OCI-LY1 (cell line): Measurements from ENCODE around the gene ARV1.

Source experiments
- H2AFZ ChIP-seq: fragments of 200-600 bp; sonication (generic), shearing (Covaris generic); 2 replicates; pipeline ENCODE4 v1.6.0; 2014; ENCODE audit warnings: antibody characterized with exemption, mild to moderate bottlenecking, low read length
- H3F3A ChIP-seq: fragments of 200-600 bp; sonication (generic), shearing (Covaris generic); 2 replicates; pipeline ENCODE4 v1.6.0; 2014; ENCODE audit warnings: mild to moderate bottlenecking, antibody characterized with exemption, low read length, moderate library complexity; ENCODE audit not compliant: insufficient read depth
- H3K27ac ChIP-seq: fragments of 200-600 bp; sonication (generic); 2 replicates; pipeline ENCODE4 v1.5.1; 2014; ENCODE audit warnings: low read length, mixed run types, mild to moderate bottlenecking, low read depth; ENCODE audit not compliant: poor library complexity, severe bottlenecking
- H3K27me3 ChIP-seq: fragments of 200-600 bp; sonication (generic); 2 replicates; pipeline ENCODE4 v1.6.0; 2014; ENCODE audit warnings: antibody characterized with exemption, mild to moderate bottlenecking, low read length, moderate library complexity; ENCODE audit not compliant: insufficient read depth
- H3K36me3 ChIP-seq: fragments of 200-600 bp; sonication (generic); 2 replicates; pipeline ENCODE4 v1.6.1; 2014; ENCODE audit warnings: mild to moderate bottlenecking, antibody characterized with exemption, low read length, moderate library complexity, mixed read lengths; ENCODE audit not compliant: insufficient read depth
- H3K4me1 ChIP-seq: fragments of 200-600 bp; sonication (generic); 2 replicates; pipeline ENCODE4 v1.5.1; 2014; ENCODE audit warnings: mild to moderate bottlenecking, low read length, moderate library complexity; ENCODE audit not compliant: insufficient read depth, severe bottlenecking
- H3K4me2 ChIP-seq: fragments of 200-600 bp; sonication (generic), shearing (Covaris generic); 2 replicates; pipeline ENCODE4 v1.6.1; 2014; ENCODE audit warnings: low read length
- H3K4me3 ChIP-seq: fragments of 200-600 bp; sonication (generic); 2 replicates; pipeline ENCODE4 v1.5.1; 2014; ENCODE audit warnings: low read length, low read depth, mild to moderate bottlenecking, mixed read lengths; ENCODE audit not compliant: poor library complexity, severe bottlenecking
- H3K79me2 ChIP-seq: fragments of 200-600 bp; shearing (Covaris generic); 2 replicates; pipeline ENCODE4 v1.6.1; 2016; ENCODE audit warnings: mixed run types, low read length, mixed read lengths; ENCODE audit not compliant: insufficient read depth
- H3K9ac ChIP-seq: fragments of 200-600 bp; sonication (generic), shearing (Covaris generic); 2 replicates; pipeline ENCODE4 v1.6.1; 2014; ENCODE audit warnings: mild to moderate bottlenecking, low read length, mixed read lengths
- H3K9me2 ChIP-seq: fragments of 200-600 bp; sonication (generic), shearing (Covaris generic); 2 replicates; pipeline ENCODE4 v1.6.1; 2014; ENCODE audit warnings: low read depth, mild to moderate bottlenecking, low read length, mixed read lengths
- H3K9me3 ChIP-seq: fragments of 200-600 bp; shearing (Covaris generic); 2 replicates; pipeline ENCODE4 v1.6.1; 2014; ENCODE audit warnings: low read length, mixed read lengths
- H4K20me1 ChIP-seq: fragments of 200-600 bp; sonication (generic), shearing (Covaris generic); 2 replicates; pipeline ENCODE4 v1.6.0; 2016; ENCODE audit warnings: mild to moderate bottlenecking, low read length; ENCODE audit not compliant: insufficient read depth
- CTCF ChIP-seq: fragments of 200-600 bp; sonication (generic), shearing (Covaris generic); IDR thresholded peaks from 2 replicates; pipeline ENCODE4 v1.5.1; 2017; ENCODE audit warnings: mild to moderate bottlenecking, antibody characterized with exemption, low read length, moderate library complexity, mixed read lengths
- EZH2 ChIP-seq: fragments of 200-600 bp; sonication (generic), shearing (Covaris generic); IDR thresholded peaks from 2 replicates; pipeline ENCODE4 v1.8.0; 2017; ENCODE audit warnings: borderline replicate concordance, mixed run types, mild to moderate bottlenecking, antibody characterized with exemption, low read length, moderate library complexity, mixed read lengths

The ARV1 gene

GRCh38 chr1:231049121-231049979, 70.5 kb downstream of the ARV1 start:
- Histone ChIP-seq H3K4me2 (no peak overlapping the region), H3K27me3 (no peaks in the 10 kb centered on the region), H3K9me2 (no peaks in the 10 kb centered on the region), H3K79me2 (no peaks in the 10 kb centered on the region), H4K20me1 (no peaks in the 10 kb centered on the region), H3F3A (no peaks in the 10 kb centered on the region), H3K27ac (no peak overlapping the region), H3K9ac (no peak overlapping the region), H3K4me1 (no peaks in the 10 kb centered on the region), H3K9me3 (no peaks in the 10 kb centered on the region), H3K36me3 (no peaks in the 10 kb centered on the region), H3K4me3 (no peak overlapping the region), H2AFZ (no peak overlapping the region)
- TF ChIP-seq CTCF (no peak), EZH2 (no peak)
